HepG2 (cell line): ENCODE results near the gene PHKA1. TPM values are rescaled to one million over a fixed set of nuclear protein-coding genes. Genes with fewer than 3 reads are reported as not detected.

Experiments
- ATAC-seq: fragments of 200-7000 bp; cut with Tn5 transposase; 3 replicates; pipeline ENCODE4 v1.9.1; 2020; ENCODE audit warnings: mild to moderate bottlenecking, moderate library complexity
- BruUV-seq: library from RNA; stranded (reverse); fragments of 400-500 nt; replicated peaks from 2 replicates; lab custom pipeline; 2021; lab: Mats Ljungman, UMichigan
- CTCF ChIA-PET: fragments of 300-600 bp; formaldehyde crosslinking; extraction: SDS; loops from one replicate; lab custom pipeline; 2021; ENCODE audit warnings: low total read pairs, inconsistent platforms, low intra/inter-chr PET ratio; lab: Yijun Ruan, JAX
- POLR2A ChIA-PET: fragments of 350-600 bp; sonication (Branson Sonifier 250); formaldehyde crosslinking; loops from one replicate; lab custom pipeline; 2020; ENCODE audit warnings: antibody characterized with exemption, inconsistent platforms; lab: Yijun Ruan, JAX
- DNase-seq: peaks from one replicate; pipeline ENCODE4 v3.0.0-alpha.2; 2015; ENCODE audit warnings: low spot score
- FAIRE-seq: peaks from 3 replicates; lab custom pipeline; 2011; peaks lifted over from hg19 to GRCh38; lab: Jason Lieb, UNC
- H2AFZ ChIP-seq: one replicate; pipeline ENCODE4 v1.6.1; 2011; ENCODE audit warnings: low read length, inconsistent platforms
- H3K27ac ChIP-seq: fragments of 300-600 bp; 3 replicates; pipeline ENCODE4 v1.8.0; 2011; ENCODE audit warnings: mixed run types, mild to moderate bottlenecking, mixed read lengths, low read length, inconsistent platforms; ENCODE audit not compliant: insufficient read depth; ENCODE audit errors: extremely low read length
- H3K27me3 ChIP-seq, 2 experiments: fragments of 200-600 bp in 1 of 2; 2 replicates in 1 of 2; 3 replicates in 1 of 2; pipeline versions ENCODE4 v1.6.0 to v1.8.0; 2011; ENCODE audit warnings: low read length in 2 of 2, mild to moderate bottlenecking in 2 of 2, moderate library complexity in 2 of 2, inconsistent platforms in 1 of 2; ENCODE audit not compliant: insufficient read depth in 2 of 2, control insufficient read depth in 1 of 2
- H3K36me3 ChIP-seq, 2 experiments: fragments of 200-600 bp in 1 of 2; replicated peaks in 1 of 2; 2 replicates in 1 of 2; 3 replicates in 1 of 2; pipeline versions ENCODE4 v1.5.1 to v1.8.0; 2011; ENCODE audit warnings: low read length in 2 of 2, inconsistent platforms in 1 of 2; ENCODE audit not compliant: insufficient read depth in 2 of 2, control insufficient read depth in 1 of 2
- H3K4me1 ChIP-seq: 2 replicates; pipeline ENCODE4 v1.5.1; 2012; ENCODE audit warnings: low read length, inconsistent platforms; ENCODE audit not compliant: insufficient read depth
- H3K4me2 ChIP-seq: 2 replicates; pipeline ENCODE4 v1.6.0; 2011; ENCODE audit warnings: low read depth, low read length, inconsistent platforms
- H3K4me3 ChIP-seq, 3 experiments: fragments of 200-600 bp in 1 of 3; sonication (generic), shearing (Covaris generic) in 1 of 3; replicated peaks in 1 of 3; 2 replicates each; pipeline ENCODE4 v1.5.1; 2011 to 2016; ENCODE audit warnings: low read length in 3 of 3, inconsistent platforms in 2 of 3, low read depth in 2 of 3, mild to moderate bottlenecking in 2 of 3, control low read depth in 1 of 3, mixed read lengths in 1 of 3; ENCODE audit not compliant: insufficient read depth in 1 of 3
- H3K79me2 ChIP-seq: one replicate; pipeline ENCODE4 v1.6.1; 2011; ENCODE audit warnings: low read length, inconsistent platforms; ENCODE audit not compliant: insufficient read depth
- H3K9ac ChIP-seq: 2 replicates; pipeline ENCODE4 v1.6.0; 2011; ENCODE audit warnings: mild to moderate bottlenecking, low read depth, low read length, inconsistent platforms; ENCODE audit not compliant: insufficient read depth
- H3K9me3 ChIP-seq: 2 replicates; pipeline ENCODE4 v1.5.1; 2012; ENCODE audit warnings: mild to moderate bottlenecking, low read length
- H4K20me1 ChIP-seq: 2 replicates; pipeline ENCODE4 v1.6.0; 2011; ENCODE audit warnings: inconsistent platforms, mild to moderate bottlenecking, low read length, moderate library complexity; ENCODE audit not compliant: insufficient read depth
- ERF ChIP-seq: IDR thresholded peaks from 2 replicates; pipeline ENCODE4 v1.6.1; 2018; ENCODE audit warnings: missing biosample characterization, missing genetic modification reagents
- MLLT10 ChIP-seq: sonication (generic); formaldehyde crosslinking; IDR thresholded peaks from 2 replicates; pipeline ENCODE4 v1.4.0; 2020; ENCODE audit warnings: missing genetic modification reagents
- RAD51 ChIP-seq: fragments of 450-650 bp; IDR thresholded peaks from 2 replicates; pipeline ENCODE4 v1.6.1; 2016; ENCODE audit warnings: borderline replicate concordance
- RFXANK ChIP-seq: IDR thresholded peaks from 2 replicates; pipeline ENCODE4 v1.6.1; 2016
- TBL1XR1 ChIP-seq: fragments of 150-350 bp; IDR thresholded peaks from 2 replicates; pipeline ENCODE4 v1.6.1; 2014; ENCODE audit warnings: borderline replicate concordance, low read length; ENCODE audit not compliant: partially characterized antibody
- TCF7 ChIP-seq: sonication (generic); IDR thresholded peaks from 2 replicates; pipeline ENCODE4 v1.6.1; 2016; ENCODE audit warnings: antibody characterized with exemption, low read depth
- THAP11 ChIP-seq: IDR thresholded peaks from 2 replicates; pipeline ENCODE4 v1.6.1; 2016; ENCODE audit warnings: missing biosample characterization, missing genetic modification reagents
- ZBTB7B ChIP-seq: sonication (generic); formaldehyde crosslinking; IDR thresholded peaks from 2 replicates; pipeline ENCODE4 v1.4.0; 2020; ENCODE audit warnings: missing genetic modification reagents
- ZNF556 ChIP-seq: sonication (generic); formaldehyde crosslinking; IDR thresholded peaks from 2 replicates; pipeline ENCODE4 v1.4.0; 2020; ENCODE audit warnings: mild to moderate bottlenecking, missing genetic modification reagents, borderline replicate concordance
- ZNF614 ChIP-seq: IDR thresholded peaks from 2 replicates; pipeline ENCODE4 v1.6.1; 2018; ENCODE audit warnings: missing biosample characterization, missing genetic modification reagents, inconsistent platforms, borderline replicate concordance
- ZNF616 ChIP-seq: sonication (generic); formaldehyde crosslinking; IDR thresholded peaks from 2 replicates; pipeline ENCODE4 v1.5.0; 2020; ENCODE audit warnings: low read depth, mild to moderate bottlenecking, missing genetic modification reagents
- ZNF724P ChIP-seq: sonication (generic); formaldehyde crosslinking; IDR thresholded peaks from 2 replicates; pipeline ENCODE4 v1.8.0; 2022; ENCODE audit warnings: missing genetic modification reagents, borderline replicate concordance
- WGBS: methylation state at CpG from one replicate; pipeline ENCODE4 v1.1.6; 2017; ENCODE audit warnings: low lambda C conversion rate; 5-methylcytosine and 5-hydroxymethylcytosine counted together
- in situ Hi-C: cut with HindIII; loops from 2 replicates; pipeline ENCODE4 v1.10.0; 2017; ENCODE audit warnings: low pct_unique_long_range_greater_than_20kb; ENCODE audit not compliant: extremely low pct_ligation_motif_present
- intact Hi-C: fragments of 100-400 bp; cut with micrococcal nuclease; formaldehyde crosslinking; loops from one replicate; pipeline ENCODE4 v1.10.0; 2022; ENCODE audit not compliant: unreplicated experiment
- polyA plus RNA-seq, 8 experiments: library from polyadenylated mRNA; depleted of rRNA in 3 of 8; stranded (reverse) in 7 of 8; unstranded in 1 of 8; fragments of >200 nt; fragmentation: Illumina TruSeq in 4 of 8; extraction: Trizol in 4 of 8; gene quantifications; 2 replicates each; pipeline versions ENCODE4 v1.2.1 to v1.2.3, GENCODE V29; 2011 to 2016; ENCODE audit warnings: low read depth in 4 of 8, missing spikeins in 1 of 8, mixed read lengths in 1 of 8; ENCODE audit not compliant: insufficient read depth in 1 of 8
- total RNA-seq, 5 experiments: library from RNA; depleted of rRNA; stranded (reverse); fragments of >200 nt; fragmentation: Illumina TruSeq; extraction: Trizol; gene quantifications; 2 replicates each; pipeline ENCODE4 v1.2.3, GENCODE V29; 2016; ENCODE audit warnings: low read depth in 1 of 5
- TF ChIP-seq, protein P1 (sequence below): sonication (generic); formaldehyde crosslinking; IDR thresholded peaks from 2 replicates; pipeline ENCODE4 v1.4.0; 2020; ENCODE audit warnings: mild to moderate bottlenecking, missing genetic modification reagents
- TF ChIP-seq, protein P2 (sequence below): sonication (generic); formaldehyde crosslinking; IDR thresholded peaks from 2 replicates; pipeline ENCODE4 v1.4.0; 2020; ENCODE audit warnings: mild to moderate bottlenecking, missing genetic modification reagents
- TF ChIP-seq, protein P3 (sequence below): sonication (generic); formaldehyde crosslinking; IDR thresholded peaks from 2 replicates; pipeline ENCODE4 v1.4.0; 2020; ENCODE audit warnings: missing genetic modification reagents

The PHKA1 gene
- total and polyA plus RNA-seq, 2 of the 13 experiments (the other 11 are each of a cell fraction or from before 2014, with no cell fraction given) = 5.4 to 6.6 TPM

DNA sequence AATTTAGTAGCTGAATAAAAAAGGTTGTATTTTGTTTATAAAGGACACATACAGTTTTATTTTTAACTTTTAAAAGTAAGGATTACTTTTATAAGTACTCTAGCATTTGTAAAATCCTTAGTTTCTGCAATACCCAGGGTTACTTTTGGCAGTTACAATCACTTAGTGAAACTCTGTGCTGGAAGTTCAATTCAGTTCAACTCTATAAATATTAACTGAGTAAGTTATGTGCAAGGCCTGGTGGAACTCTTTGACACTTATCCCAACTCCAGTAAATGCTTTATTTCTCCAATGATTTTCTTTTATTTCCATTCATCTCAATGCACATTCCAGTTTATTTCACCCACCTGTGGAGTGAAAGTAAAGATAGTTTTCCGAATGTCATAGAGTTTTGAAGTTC is 78.2 kb downstream of the PHKA1 start:
- ATAC-seq (no peak), DNase-seq (no peak), FAIRE-seq (no peak)
- no peaks in the 10 kb centered on the region for H3K4me1 ChIP-seq
- H2AFZ ChIP-seq = no peak overlapping the region
- intact Hi-C loops = no loop called here
- WGBS = 100% methylated on average over 1 of the region's 1 CpG
- H3K9ac ChIP-seq = no peak overlapping the region
- no peak overlapping the region for H3K4me2 ChIP-seq
- BruUV-seq = no TSS peak
- H3K36me3 ChIP-seq = no peaks in the 10 kb centered on the region
- in situ Hi-C loops = no loop called here
- H3K27ac ChIP-seq = no peak overlapping the region
- CTCF ChIA-PET = no interaction called here
- no peak overlapping the region for H3K4me3 ChIP-seq
- no peaks in the 10 kb centered on the region for H3K9me3 ChIP-seq
- H4K20me1 ChIP-seq = no peaks in the 10 kb centered on the region
- H3K27me3 ChIP-seq = no peaks in the 10 kb centered on the region
- POLR2A ChIA-PET = no interaction called here
- H3K79me2 ChIP-seq = no peaks in the 10 kb centered on the region
- TF ChIP-seq ZNF724P (CRISPR knock-in tag) (no peak), ZNF614 (no peak), ERF (CRISPR knock-in tag) (no peak), TCF7 (no peak), MLLT10 (CRISPR knock-in tag) (no peak), THAP11 (CRISPR knock-in tag) (no peak), ZNF556 (CRISPR knock-in tag) (no peak), TBL1XR1 (no peak), ZBTB7B (no peak), RFXANK (CRISPR knock-in tag) (no peak), RAD51 (no peak), ZNF616 (CRISPR knock-in tag) (no peak)
- TF ChIP-seq, protein P1, sequence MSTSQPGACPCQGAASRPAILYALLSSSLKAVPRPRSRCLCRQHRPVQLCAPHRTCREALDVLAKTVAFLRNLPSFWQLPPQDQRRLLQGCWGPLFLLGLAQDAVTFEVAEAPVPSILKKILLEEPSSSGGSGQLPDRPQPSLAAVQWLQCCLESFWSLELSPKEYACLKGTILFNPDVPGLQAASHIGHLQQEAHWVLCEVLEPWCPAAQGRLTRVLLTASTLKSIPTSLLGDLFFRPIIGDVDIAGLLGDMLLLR (CRISPR knock-in tag) = no peak
- TF ChIP-seq, protein P2, sequence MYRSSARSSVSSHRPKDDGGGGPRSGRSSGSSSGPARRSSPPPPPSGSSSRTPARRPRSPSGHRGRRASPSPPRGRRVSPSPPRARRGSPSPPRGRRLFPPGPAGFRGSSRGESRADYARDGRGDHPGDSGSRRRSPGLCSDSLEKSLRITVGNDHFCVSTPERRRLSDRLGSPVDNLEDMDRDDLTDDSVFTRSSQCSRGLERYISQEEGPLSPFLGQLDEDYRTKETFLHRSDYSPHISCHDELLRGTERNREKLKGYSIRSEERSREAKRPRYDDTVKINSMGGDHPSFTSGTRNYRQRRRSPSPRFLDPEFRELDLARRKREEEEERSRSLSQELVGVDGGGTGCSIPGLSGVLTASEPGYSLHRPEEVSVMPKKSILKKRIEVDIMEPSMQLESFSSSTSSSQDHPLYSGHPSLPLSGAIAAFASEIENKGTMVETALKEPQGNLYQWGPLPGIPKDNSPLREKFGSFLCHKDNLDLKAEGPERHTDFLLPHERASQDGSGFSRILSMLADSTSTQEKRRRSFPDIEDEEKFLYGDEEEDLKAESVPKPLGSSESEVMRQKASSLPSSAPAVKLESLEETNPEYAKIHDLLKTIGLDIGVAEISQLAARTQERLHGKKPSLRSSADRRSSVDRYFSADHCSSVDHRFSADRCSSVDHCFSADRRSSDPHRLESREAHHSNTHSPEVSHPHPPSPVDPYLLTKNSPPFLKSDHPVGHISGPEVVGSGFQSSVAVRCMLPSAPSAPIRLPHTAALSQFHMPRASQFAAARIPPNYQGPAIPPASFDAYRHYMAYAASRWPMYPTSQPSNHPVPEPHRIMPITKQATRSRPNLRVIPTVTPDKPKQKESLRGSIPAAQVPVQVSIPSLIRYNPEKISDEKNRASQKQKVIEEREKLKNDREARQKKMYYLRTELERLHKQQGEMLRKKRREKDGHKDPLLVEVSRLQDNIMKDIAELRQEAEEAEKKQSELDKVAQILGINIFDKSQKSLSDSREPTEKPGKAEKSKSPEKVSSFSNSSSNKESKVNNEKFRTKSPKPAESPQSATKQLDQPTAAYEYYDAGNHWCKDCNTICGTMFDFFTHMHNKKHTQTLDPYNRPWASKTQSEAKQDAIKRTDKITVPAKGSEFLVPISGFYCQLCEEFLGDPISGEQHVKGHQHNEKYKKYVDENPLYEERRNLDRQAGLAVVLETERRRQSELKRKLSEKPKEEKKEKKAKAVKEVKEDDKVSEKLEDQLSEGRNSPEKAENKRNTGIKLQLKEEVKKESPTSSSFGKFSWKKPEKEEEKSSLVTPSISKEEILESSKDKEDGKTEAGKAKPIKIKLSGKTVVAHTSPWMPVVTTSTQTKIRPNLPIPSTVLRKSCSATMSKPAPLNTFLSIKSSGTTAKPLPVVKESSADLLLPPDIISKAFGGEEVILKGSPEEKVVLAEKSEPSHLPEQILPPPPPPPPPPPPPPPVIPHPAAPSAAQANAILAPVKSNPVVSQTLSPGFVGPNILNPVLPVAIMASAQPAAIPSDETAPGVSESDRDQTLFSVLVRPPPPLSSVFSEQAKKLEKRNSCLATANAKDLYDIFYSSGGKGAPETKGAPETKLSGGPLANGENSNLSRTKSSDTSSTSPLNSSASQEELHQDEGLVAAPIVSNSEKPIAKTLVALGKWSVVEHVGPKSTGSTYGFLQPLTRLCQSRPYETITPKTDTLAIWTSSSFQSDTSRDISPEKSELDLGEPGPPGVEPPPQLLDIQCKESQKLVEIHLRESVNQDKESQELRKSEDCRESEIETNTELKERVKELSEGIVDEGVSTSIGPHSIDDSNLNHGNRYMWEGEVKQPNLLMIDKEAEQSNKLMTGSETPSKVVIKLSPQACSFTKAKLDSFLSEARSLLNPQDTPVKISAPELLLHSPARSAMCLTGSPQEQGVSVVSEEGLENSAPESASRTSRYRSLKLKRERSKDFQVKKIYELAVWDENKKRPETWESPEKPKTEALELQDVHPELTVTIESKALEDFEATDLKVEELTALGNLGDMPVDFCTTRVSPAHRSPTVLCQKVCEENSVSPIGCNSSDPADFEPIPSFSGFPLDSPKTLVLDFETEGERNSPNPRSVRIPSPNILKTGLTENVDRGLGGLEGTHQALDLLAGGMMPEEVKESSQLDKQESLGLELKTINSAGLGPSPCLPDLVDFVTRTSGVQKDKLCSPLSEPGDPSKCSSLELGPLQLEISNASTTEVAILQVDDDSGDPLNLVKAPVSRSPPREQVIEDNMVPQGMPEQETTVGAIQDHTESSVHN (CRISPR knock-in tag) = no peak
- TF ChIP-seq, protein P3, sequence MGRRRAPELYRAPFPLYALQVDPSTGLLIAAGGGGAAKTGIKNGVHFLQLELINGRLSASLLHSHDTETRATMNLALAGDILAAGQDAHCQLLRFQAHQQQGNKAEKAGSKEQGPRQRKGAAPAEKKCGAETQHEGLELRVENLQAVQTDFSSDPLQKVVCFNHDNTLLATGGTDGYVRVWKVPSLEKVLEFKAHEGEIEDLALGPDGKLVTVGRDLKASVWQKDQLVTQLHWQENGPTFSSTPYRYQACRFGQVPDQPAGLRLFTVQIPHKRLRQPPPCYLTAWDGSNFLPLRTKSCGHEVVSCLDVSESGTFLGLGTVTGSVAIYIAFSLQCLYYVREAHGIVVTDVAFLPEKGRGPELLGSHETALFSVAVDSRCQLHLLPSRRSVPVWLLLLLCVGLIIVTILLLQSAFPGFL (CRISPR knock-in tag) = no peak
